ENCODE measurements around the gene ZNF484.
"Not testable (repeated sequence)": the region's sequence is repeated elsewhere in the genome, so short reads cannot be mapped to it uniquely, and the experiment has no call there.

Gene ZNF484

DNA sequence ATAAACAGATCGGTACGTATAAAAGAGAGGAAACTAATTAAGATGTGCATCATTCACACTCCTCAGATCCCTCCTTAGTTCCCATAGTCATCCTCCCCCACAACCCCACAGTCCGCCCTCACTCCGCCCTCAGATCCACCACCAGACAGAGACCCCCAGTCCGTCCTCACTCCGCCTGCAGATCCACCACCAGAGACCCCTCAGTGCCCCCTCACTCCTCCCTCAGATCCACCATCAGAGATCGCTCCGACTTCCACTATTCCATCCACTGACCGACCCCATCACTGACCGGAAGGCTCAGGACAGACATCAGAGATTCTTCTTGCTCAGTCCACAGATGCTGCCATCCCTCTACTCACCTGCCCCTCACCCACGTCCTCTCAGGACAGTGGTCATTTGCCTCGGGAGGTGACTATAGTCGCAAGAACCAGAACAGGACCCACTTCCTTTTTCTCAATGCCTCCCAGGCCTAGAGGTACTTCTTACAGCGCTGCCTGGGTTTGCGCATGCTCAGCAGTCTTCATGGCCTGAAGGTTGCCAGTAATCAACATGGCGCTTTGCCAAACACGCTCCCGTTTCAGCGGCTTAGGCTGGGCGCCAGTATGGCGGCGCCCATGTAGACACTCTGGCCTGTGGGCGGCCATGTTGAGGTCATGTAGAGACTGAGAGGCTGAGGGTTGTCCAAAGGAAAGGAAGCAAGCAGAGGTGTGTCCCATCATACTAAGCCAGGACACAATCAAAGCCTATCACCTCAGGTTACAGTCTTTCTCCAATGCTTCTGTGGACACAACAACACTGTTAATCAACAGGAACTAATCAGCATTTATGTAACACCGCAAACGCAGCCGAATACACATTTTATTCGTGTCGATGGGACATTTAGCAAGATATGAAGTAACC is at the start of gene ZNF484:
Gene ZNF484, minus strand, starts transcription at position 508 of the 900 bp plus-strand sequence. CDS start 3,009 bp downstream, outside the sequence.
- peak; percentile 96 for DNase-seq (ENCODE audit: low read depth in 2 of 2)

DNA sequence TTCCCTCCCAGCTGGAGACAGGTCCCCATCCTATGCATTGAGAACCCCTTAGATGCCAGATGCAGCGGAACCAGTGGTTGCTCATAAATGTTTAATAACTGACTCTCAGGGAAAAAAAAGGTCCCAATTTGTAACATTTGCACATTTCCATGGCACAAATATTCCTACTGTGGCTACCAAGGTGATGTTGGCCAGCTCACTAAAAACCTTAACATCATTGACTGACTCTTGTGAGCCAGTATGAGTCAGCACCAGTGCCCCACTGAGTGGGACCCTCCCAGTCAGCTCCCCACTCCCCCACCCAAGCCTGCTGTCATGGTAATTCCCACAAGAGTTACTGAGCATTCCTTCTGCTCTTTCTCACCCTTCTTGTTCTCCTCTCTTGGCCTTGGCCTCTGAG is 42.6 kb upstream of the ZNF484 start:
- DNase-seq (ENCODE audit: low read depth in 2 of 2) = no peak

GRCh38 chr9:92917176-92917800 is 39.5 kb upstream of the ZNF484 start:
- no peak for DNase-seq (ENCODE audit: low read depth in 2 of 2)

DNA sequence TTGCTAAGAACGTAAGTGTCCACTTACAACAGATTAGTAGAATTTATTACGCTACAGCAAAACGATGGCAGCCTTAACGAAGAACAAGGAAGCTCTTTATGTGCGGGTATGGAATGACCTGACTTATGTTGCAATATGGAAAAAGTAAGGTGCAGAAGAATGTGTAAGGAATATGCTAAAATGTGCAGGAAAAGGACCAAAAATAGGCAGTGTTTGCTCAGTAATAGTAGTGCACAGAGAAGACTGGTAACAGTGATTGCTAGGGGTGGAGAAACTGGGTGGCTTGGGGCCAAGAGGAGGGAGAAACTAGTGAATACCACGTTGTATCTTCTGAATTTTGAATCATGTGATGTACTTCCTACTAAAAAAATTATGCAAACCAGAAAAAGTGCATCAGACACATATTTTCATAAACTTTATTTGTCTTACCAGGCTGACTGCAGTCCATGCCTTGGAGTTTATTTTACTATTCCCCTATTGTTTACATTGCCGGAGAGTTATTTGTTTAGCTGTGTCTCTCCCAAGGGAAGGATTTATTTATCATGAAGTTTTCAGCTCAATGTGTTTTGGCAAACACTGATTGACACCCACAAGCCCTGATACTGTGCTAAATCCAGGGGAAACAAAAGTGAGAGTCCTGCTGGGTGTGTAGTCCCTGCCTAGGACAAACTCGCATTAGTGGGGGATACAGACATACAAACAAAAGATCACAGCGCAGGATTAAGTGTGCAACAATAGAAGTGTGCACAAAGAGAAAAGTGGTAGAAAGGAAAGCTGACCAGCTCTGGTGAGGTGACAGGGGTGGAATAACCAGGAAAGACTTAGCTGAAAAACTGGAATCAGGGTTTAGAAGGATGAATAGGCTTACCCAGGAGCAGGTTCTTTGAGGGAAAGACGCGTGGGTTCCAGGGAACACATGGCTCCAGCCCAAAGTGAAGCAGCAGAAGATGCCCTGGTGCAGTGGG is 34.0 kb upstream of the ZNF484 start:
- DNase-seq (ENCODE audit: low read depth in 2 of 2) = no peak

DNA sequence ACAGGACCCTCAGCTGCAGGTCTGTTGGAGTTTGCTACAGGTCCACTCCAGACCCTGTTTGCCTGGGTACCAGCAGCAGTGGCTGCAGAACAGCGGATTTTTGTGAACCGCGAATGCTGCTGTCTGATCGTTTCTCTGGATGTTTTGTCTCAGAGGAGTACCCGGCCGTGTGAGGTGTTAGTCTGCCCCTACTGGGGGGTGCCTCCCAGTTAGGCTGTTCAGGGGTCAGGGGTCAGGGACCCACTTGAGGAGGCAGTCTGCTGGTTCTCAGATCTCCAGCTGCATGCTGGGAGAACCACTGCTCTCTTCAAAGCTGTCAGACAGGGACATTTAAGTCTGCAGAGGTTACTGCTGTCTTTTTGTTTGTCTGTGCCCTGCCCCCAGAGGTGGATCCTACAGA is 27.3 kb upstream of the ZNF484 start:
- not testable (repeated sequence) for DNase-seq (ENCODE audit: low read depth in 2 of 2)

- DNase-seq (ENCODE audit: low read depth in 2 of 2) = no peak
Measured at GRCh38 chr9:92897323-92897722, 19.5 kb upstream of the ZNF484 start.

DNA sequence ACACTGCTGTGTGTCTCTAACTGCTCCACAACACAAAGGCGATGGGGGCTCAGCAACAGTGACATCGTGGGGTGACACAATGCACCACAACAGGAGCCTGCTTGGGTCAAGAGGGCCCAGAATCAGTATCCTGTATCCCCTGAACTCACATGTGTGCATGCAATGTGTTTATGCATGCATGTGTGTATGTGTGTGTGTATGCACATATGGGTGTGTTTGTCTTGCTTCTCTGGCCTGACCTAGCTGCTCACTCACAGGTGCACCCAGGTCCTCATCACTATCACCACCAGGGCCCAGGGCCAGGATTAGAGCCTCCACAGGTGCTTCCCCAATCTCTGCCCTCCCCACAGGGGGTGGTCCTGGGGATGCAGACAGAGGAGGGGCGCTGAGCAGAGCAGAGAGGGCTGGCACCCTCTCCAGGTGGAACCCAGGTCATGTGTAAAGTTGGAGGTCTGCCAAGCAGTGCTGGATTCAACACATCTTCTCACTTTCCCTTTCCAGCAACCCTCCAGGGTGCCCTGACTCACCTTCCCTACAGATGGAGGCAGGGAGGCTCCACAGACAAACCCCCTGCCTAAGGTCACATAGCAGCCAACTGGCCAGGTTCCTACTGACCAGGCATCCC is 18.1 kb upstream of the ZNF484 start:
- DNase-seq (ENCODE audit: low read depth in 2 of 2) = no peak

- DNase-seq (ENCODE audit: low read depth in 2 of 2) = no peak
Measured at GRCh38 chr9:92894711-92895362, 17.0 kb upstream of the ZNF484 start.

- DNase-seq (ENCODE audit: low read depth in 2 of 2) = not testable (repeated sequence)
Measured at GRCh38 chr9:92893916-92894610, 16.2 kb upstream of the ZNF484 start.

GRCh38 chr9:92892276-92892675 is 14.4 kb upstream of the ZNF484 start:
- DNase-seq (ENCODE audit: low read depth in 2 of 2) = not testable (repeated sequence)

DNA sequence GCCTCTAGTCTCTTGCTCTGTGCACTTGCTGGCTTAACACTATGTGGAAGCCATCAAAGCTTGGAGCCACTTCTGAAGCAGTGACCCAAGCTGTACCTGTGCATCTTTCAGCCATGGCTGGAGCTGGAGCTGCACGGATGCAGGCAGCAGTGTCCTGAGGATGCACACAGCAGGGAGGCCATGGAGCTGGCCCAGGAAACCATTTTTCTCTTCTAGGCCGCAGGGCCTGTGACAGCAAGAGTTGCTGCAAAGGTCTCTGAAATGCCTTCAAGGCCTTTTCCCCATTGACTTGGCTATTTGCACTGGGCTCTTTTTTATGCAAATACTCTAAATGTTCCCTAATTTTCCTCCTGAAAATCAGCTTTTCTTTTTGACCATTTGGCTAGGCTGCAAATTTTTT is 12.9 kb upstream of the ZNF484 start:
- no peak for DNase-seq (ENCODE audit: low read depth in 2 of 2)

GRCh38 chr9:92887880-92888338 is 10.1 kb upstream of the ZNF484 start:
- no peak for DNase-seq (ENCODE audit: low read depth in 2 of 2)

DNA sequence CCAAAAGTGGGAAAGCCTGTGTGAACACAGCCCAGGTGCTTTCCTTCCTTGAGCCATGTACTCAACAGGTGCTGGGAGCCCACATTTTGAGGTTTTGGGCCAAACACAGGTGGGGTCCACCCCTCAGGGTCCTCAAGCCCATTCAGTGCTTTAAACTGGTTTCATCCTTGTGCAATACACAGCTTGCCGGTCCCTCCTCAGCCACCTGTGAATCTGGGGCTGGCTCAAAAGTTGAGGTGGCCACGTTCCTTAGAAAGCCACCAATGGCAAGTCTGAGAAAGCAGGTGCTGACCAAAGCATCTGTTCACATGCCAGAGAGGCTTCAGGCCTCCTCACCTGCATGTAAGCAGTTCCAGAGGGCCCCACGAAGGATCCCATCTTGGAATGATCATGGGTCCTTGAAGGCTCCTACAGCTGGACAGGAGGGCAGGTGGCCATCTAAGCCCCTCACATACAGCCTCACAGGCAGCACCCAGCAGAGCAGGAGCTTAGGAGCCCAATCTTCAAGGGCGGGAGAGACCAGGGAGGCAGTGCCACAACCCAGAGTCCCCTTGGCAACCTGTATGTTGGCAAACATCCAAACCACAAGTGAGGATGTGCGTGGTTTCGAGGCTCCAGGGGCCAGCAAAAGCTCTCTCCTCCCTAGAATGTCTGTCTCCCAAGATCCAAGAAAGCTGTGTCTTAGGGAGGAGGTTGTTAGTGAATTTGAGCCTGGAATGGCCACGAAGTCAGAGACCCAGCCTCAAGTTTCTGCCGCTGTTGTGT is 9.2 kb upstream of the ZNF484 start:
- not testable (repeated sequence) for DNase-seq (ENCODE audit: low read depth in 2 of 2)

DNA sequence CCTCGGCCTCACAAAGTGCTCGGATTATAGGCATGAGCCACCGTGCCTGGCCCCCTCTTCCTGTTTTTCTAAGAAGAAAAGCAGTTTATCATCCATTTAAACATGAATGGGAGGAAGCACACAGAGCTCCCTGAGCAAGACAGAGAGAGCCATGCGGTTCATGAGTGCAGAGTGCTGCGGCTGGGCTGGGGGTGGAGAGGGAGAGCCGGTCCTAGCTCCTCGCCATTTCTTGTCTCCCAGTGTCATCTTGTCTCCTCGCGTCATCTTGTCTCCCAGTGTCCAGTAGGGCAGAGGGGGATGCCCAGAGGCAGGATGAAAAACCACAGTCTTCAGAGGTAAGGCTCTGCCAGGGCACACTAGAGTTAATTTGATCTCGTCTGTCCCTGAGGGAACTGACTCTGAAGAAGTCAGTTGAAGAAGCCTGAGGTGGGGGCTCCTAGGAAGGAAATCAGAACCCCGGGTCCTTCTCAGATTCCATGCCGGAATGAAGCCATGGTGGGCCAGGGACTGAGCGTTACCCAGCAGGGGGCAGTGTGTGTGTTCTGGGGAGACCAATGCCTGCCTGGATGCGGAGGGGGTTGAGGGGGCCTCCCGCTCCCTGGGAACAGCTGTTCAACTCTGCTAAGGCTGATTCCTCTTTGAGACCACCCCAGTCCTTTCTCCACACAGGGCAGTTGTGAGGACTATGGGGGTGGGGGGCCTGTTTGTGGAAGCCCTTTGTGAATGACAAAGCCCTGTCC is 6.0 kb upstream of the ZNF484 start:
- not testable (repeated sequence) for DNase-seq (ENCODE audit: low read depth in 2 of 2)

DNA sequence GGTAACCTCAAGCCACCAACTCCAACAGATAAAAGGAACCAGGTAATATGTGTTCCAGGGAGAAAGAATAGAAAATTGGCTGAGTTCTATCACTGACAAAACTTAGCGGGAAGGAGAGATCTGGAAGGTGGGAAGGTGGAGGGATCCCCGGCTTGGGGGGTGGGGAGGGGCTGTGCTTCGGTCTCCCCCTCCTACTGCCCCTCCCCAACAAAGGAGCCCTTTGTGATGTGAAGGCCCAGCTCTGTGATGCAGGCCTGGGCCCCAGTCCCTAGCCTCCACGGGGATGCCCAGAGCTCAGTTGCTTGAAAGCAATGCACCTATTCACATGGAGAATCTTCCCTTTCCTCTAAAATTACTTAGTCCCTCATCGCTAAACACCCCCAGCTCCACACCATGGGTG is 4.4 kb upstream of the ZNF484 start:
- no peak for DNase-seq (ENCODE audit: low read depth in 2 of 2)

- no peak for DNase-seq (ENCODE audit: low read depth in 2 of 2)
Measured at GRCh38 chr9:92875373-92875772, 2.5 kb downstream of the ZNF484 start.

DNA sequence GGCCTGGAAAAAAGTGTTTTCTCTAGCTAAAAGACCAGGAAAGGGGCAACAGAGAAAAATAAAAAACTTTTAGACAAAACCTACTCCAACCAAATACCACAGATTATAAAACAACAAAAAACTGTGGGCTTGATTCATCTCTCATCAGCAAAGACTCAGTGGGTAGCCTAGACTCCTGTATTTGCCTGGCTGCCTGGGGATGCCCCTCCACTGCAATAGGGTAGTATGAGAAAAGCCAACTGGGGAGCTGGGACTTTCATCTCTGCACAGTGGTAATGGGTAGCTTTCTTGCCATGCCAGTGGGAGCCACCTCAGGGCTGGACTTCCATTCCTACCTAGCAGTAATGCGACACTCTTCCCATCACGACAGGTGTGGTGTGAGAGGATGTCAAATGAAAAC is 7.5 kb downstream of the ZNF484 start:
- no peak for DNase-seq (ENCODE audit: low read depth in 2 of 2)

DNA sequence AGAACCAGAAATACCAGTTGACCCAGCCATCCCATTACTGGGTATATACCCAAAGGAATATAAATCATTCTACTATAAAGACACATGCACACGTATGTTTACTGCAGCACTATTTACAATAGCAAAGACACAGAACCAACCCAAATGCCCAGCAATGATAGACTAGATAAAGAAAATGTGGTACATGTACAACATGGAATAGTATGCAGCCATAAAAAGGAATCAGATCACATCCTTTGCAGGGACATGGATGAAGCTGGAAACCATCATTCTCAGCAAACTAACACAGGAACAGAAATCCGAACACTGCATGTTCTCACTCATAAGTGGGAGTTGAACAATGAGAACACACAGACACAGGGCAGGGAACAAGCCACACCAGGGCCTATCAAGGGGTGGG is 11.2 kb downstream of the ZNF484 start:
- not testable (repeated sequence) for DNase-seq (ENCODE audit: low read depth in 2 of 2)

DNA sequence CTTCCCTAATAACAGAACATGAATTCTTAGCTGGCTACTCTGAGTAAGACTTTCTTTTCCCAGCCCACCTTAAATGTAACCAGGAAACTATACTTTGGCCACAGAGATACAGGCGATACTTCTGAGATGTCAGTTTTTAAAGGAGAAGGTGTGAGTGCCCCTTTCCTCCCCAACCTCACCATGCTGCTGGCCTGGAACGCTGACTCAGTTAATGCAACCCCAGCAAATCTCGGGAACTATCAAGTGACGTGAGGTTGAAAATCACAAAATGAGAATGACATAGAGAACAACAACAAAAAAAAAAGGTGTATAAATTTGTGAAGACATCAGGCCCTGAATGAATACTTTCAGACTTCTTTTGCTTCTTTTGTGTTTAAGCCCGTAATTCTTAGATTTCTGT is 13.7 kb downstream of the ZNF484 start:
- no peak for DNase-seq (ENCODE audit: low read depth in 2 of 2)

Data from fibroblast of skin of left biceps (primary cell).